Activated naive CD4-positive, alpha-beta T cell treated with anti-CD3 and anti-CD28 coated beads for 36 hours (primary cell): Measurements from ENCODE around the gene PPP1R1A. TPM values are rescaled to one million over a fixed set of nuclear protein-coding genes. Genes with fewer than 3 reads are reported as not detected.

Experiments
- CTCF ChIA-PET: fragments of 350-600 bp; sonication (Branson Sonifier 250); formaldehyde crosslinking; loops from one replicate; lab custom pipeline; 2021; ENCODE audit warnings: antibody characterized with exemption; lab: Charles Lee
- DNase-seq: peaks from one replicate; pipeline ENCODE4 v3.0.0-alpha.2; 2020
- H3K27ac Mint-ChIP-seq: one replicate; pipeline ENCODE4 v1.8.0; 2021; ENCODE audit warnings: mild to moderate bottlenecking, mixed read lengths
- H3K27me3 Mint-ChIP-seq: one replicate; pipeline ENCODE4 v1.8.0; 2021; ENCODE audit warnings: low read depth, mixed read lengths
- H3K36me3 Mint-ChIP-seq: one replicate; pipeline ENCODE4 v1.8.0; 2021; ENCODE audit warnings: low read depth, mixed read lengths
- H3K4me1 Mint-ChIP-seq: one replicate; pipeline ENCODE4 v1.8.0; 2021; ENCODE audit warnings: low read depth, mixed read lengths
- H3K4me3 Mint-ChIP-seq: one replicate; pipeline ENCODE4 v1.8.0; 2021; ENCODE audit warnings: mild to moderate bottlenecking, moderate library complexity, mixed read lengths
- H3K9me3 Mint-ChIP-seq: one replicate; pipeline ENCODE4 v1.8.0; 2021; ENCODE audit warnings: mixed read lengths
- intact Hi-C: fragments of 100-400 bp; cut with micrococcal nuclease; formaldehyde crosslinking; loops from one replicate; pipeline ENCODE4 v1.15.1; 2023
- total RNA-seq, 2 experiments: library from RNA; stranded (reverse); gene quantifications; one replicate each; pipeline ENCODE4 v1.2.3, GENCODE V29; 2021

Gene PPP1R1A
- total RNA-seq, 2 experiments from 2014 or later, result not detected

- no peak for DNase-seq
- H3K27ac Mint-ChIP-seq, result no peak overlapping the region
- H3K4me1 Mint-ChIP-seq, result peaks cover 2% of the 10 kb centered on the region
- CTCF ChIA-PET, result interaction anchor here (0.9 to 10.8 kb wide), 4 partner anchors 9 to 148 kb away, joined by 3 to 96 read pairs (median 8); no protein-coding TSS in a partner anchor
- no peak overlapping the region for H3K4me3 Mint-ChIP-seq
- no peaks in the 10 kb centered on the region for H3K9me3 Mint-ChIP-seq
- no peaks in the 10 kb centered on the region for H3K36me3 Mint-ChIP-seq
- H3K27me3 Mint-ChIP-seq, result no peaks in the 10 kb centered on the region
- intact Hi-C loops, result loop anchor here (2.0 to 10.0 kb wide), 2 partner anchors 353 to 471 kb away; no protein-coding TSS in a partner anchor
Observed at GRCh38 chr12:54601841-54602240, 13.4 kb upstream of the PPP1R1A start.

GRCh38 chr12:54598970-54599369 is 10.5 kb upstream of the PPP1R1A start:
- no peak overlapping the region for H3K4me3 Mint-ChIP-seq
- DNase-seq, result no peak
- H3K27ac Mint-ChIP-seq, result no peak overlapping the region
- H3K9me3 Mint-ChIP-seq, result no peaks in the 10 kb centered on the region
- no peaks in the 10 kb centered on the region for H3K27me3 Mint-ChIP-seq
- no peaks in the 10 kb centered on the region for H3K36me3 Mint-ChIP-seq
- CTCF ChIA-PET, result interaction anchor here (0.7 to 10.8 kb wide), 10 partner anchors 19 to 473 kb away, joined by 3 to 96 read pairs (median 3); no protein-coding TSS in a partner anchor
- intact Hi-C loops, result loop anchor here (5.0 kb wide), 1 partner anchor 72 kb away; no protein-coding TSS in a partner anchor
- peaks cover 7% of the 10 kb centered on the region for H3K4me1 Mint-ChIP-seq

- H3K27ac Mint-ChIP-seq, result no peak overlapping the region
Observed at GRCh38 chr12:54596526-54596946, 8.1 kb upstream of the PPP1R1A start.

GRCh38 chr12:54595471-54595870 is 7.0 kb upstream of the PPP1R1A start:
- DNase-seq, result no peak
- no peak overlapping the region for H3K27ac Mint-ChIP-seq
- intact Hi-C loops, result loop anchor here (5.0 kb wide), 1 partner anchor 68 kb away; no protein-coding TSS in a partner anchor
- no peak overlapping the region for H3K4me3 Mint-ChIP-seq
- no peaks in the 10 kb centered on the region for H3K36me3 Mint-ChIP-seq
- H3K9me3 Mint-ChIP-seq, result no peaks in the 10 kb centered on the region
- peaks cover 5% of the 10 kb centered on the region for H3K4me1 Mint-ChIP-seq
- peaks cover 5% of the 10 kb centered on the region for H3K27me3 Mint-ChIP-seq
- CTCF ChIA-PET, result interaction anchor here (0.6 to 10.8 kb wide), 10 partner anchors 9 to 158 kb away, joined by 3 to 96 read pairs (median 4); no protein-coding TSS in a partner anchor

More at GRCh38 chr12:54596526-54596946, 8.1 kb upstream of the PPP1R1A start:
- Mint-ChIP-seq H3K27me3 (peaks cover 2% of the 10 kb centered on the region), H3K4me3 (no peak overlapping the region), H3K36me3 (no peaks in the 10 kb centered on the region), H3K9me3 (no peaks in the 10 kb centered on the region), H3K4me1 (peaks cover 5% of the 10 kb centered on the region)
- CTCF ChIA-PET, result interaction anchor here (0.6 to 10.8 kb wide), 24 partner anchors 10 to 1249 kb away, joined by 3 to 96 read pairs (median 3); no protein-coding TSS in a partner anchor
- peak; percentile 77 for DNase-seq
- intact Hi-C loops, result loop anchor here (1.0 to 5.0 kb wide), 3 partner anchors 17 to 99 kb away; no protein-coding TSS in a partner anchor

GRCh38 chr12:54593725-54594124 is 5.3 kb upstream of the PPP1R1A start:
- Mint-ChIP-seq H3K36me3 (no peaks in the 10 kb centered on the region), H3K27me3 (peaks cover 22% of the 10 kb centered on the region), H3K4me1 (peaks cover 11% of the 10 kb centered on the region), H3K4me3 (no peak overlapping the region), H3K9me3 (no peaks in the 10 kb centered on the region), H3K27ac (no peak overlapping the region)
- DNase-seq, result no peak
- CTCF ChIA-PET, result interaction anchor here (0.6 to 6.3 kb wide), 7 partner anchors 8 to 86 kb away, joined by 3 to 43 read pairs (median 4); no protein-coding TSS in a partner anchor
- intact Hi-C loops, result no loop called here

- peaks cover 23% of the 10 kb centered on the region for H3K27me3 Mint-ChIP-seq
- CTCF ChIA-PET, result interaction anchor here (0.6 to 6.3 kb wide), 10 partner anchors 9 to 107 kb away, joined by 3 to 43 read pairs (median 3); no protein-coding TSS in a partner anchor
- H3K4me1 Mint-ChIP-seq, result peaks cover 12% of the 10 kb centered on the region
- DNase-seq, result no peak
- intact Hi-C loops, result no loop called here
- no peak overlapping the region for H3K4me3 Mint-ChIP-seq
- no peaks in the 10 kb centered on the region for H3K36me3 Mint-ChIP-seq
- no peak overlapping the region for H3K27ac Mint-ChIP-seq
- H3K9me3 Mint-ChIP-seq, result no peaks in the 10 kb centered on the region
Observed at GRCh38 chr12:54593135-54593534, 4.7 kb upstream of the PPP1R1A start.

GRCh38 chr12:54592316-54592715 is 3.9 kb upstream of the PPP1R1A start:
- no peak overlapping the region for H3K27ac Mint-ChIP-seq
- intact Hi-C loops, result no loop called here

GRCh38 chr12:54590978-54591591 is 2.6 kb upstream of the PPP1R1A start:
- intact Hi-C loops, result no loop called here
- DNase-seq, result no peak
- peaks cover 7% of the 10 kb centered on the region for H3K4me1 Mint-ChIP-seq
- CTCF ChIA-PET, result interaction anchor here (6.3 kb wide), 1 partner anchor 11 kb away, joined by 43 read pairs; no protein-coding TSS in a partner anchor
- peaks cover 39% of the 10 kb centered on the region for H3K27me3 Mint-ChIP-seq
- no peaks in the 10 kb centered on the region for H3K36me3 Mint-ChIP-seq
- no peaks in the 10 kb centered on the region for H3K9me3 Mint-ChIP-seq
- no peak overlapping the region for H3K27ac Mint-ChIP-seq
- no peak overlapping the region for H3K4me3 Mint-ChIP-seq

More at GRCh38 chr12:54592316-54592715, 3.9 kb upstream of the PPP1R1A start:
- CTCF ChIA-PET, result interaction anchor here (1.0 to 6.3 kb wide), 7 partner anchors 9 to 88 kb away, joined by 3 to 43 read pairs (median 3); no protein-coding TSS in a partner anchor
- Mint-ChIP-seq H3K4me3 (no peak overlapping the region), H3K9me3 (no peaks in the 10 kb centered on the region), H3K4me1 (peaks cover 12% of the 10 kb centered on the region), H3K36me3 (no peaks in the 10 kb centered on the region), H3K27me3 (peaks cover 31% of the 10 kb centered on the region)
- DNase-seq, result no peak

GRCh38 chr12:54589964-54590363 is 1.5 kb upstream of the PPP1R1A start:
- CTCF ChIA-PET, result interaction anchor here (6.3 kb wide), 1 partner anchor 10 kb away, joined by 43 read pairs; no protein-coding TSS in a partner anchor
- H3K27me3 Mint-ChIP-seq, result peaks cover 47% of the 10 kb centered on the region
- H3K4me3 Mint-ChIP-seq, result no peak overlapping the region
- intact Hi-C loops, result no loop called here
- peaks cover 7% of the 10 kb centered on the region for H3K4me1 Mint-ChIP-seq
- no peak overlapping the region for H3K27ac Mint-ChIP-seq
- H3K9me3 Mint-ChIP-seq, result no peaks in the 10 kb centered on the region
- DNase-seq, result no peak
- H3K36me3 Mint-ChIP-seq, result no peaks in the 10 kb centered on the region

GRCh38 chr12:54588890-54589267 is 420 bp upstream of the PPP1R1A start:
- Mint-ChIP-seq H3K9me3 (no peaks in the 10 kb centered on the region), H3K4me3 (peak overlapping the region; percentile 36), H3K27me3 (peaks cover 55% of the 10 kb centered on the region), H3K27ac (no peak overlapping the region), H3K36me3 (no peaks in the 10 kb centered on the region), H3K4me1 (peaks cover 7% of the 10 kb centered on the region)
- CTCF ChIA-PET, result interaction anchor here (6.3 kb wide), 1 partner anchor 9 kb away, joined by 43 read pairs; no protein-coding TSS in a partner anchor
- intact Hi-C loops, result no loop called here
- no peak for DNase-seq

GRCh38 chr12:54587315-54587873 is 1.1 kb downstream of the PPP1R1A start:
- CTCF ChIA-PET, result interaction anchor here (0.7 to 1.0 kb wide), 2 partner anchors 8 to 61 kb away, joined by 3 to 4 read pairs; no protein-coding TSS in a partner anchor
- Mint-ChIP-seq H3K27me3 (peaks cover 55% of the 10 kb centered on the region), H3K9me3 (no peaks in the 10 kb centered on the region), H3K4me3 (no peak overlapping the region), H3K27ac (no peak overlapping the region), H3K4me1 (peaks cover 7% of the 10 kb centered on the region), H3K36me3 (no peaks in the 10 kb centered on the region)
- no peak for DNase-seq
- intact Hi-C loops, result no loop called here

GRCh38 chr12:54586620-54587019 is 1.8 kb downstream of the PPP1R1A start:
- Mint-ChIP-seq H3K27me3 (peaks cover 53% of the 10 kb centered on the region), H3K9me3 (no peaks in the 10 kb centered on the region), H3K4me1 (peaks cover 7% of the 10 kb centered on the region), H3K36me3 (no peaks in the 10 kb centered on the region), H3K27ac (no peak overlapping the region), H3K4me3 (no peak overlapping the region)
- intact Hi-C loops, result no loop called here
- CTCF ChIA-PET, result interaction anchor here (1.3 kb wide), 1 partner anchor 10 kb away, joined by 6 read pairs; no protein-coding TSS in a partner anchor
- no peak for DNase-seq
